ENCODE results near the gene LRMDA. TPM values are rescaled to one million over a fixed set of nuclear protein-coding genes. Genes with fewer than 3 reads are reported as not detected.

Gene LRMDA
- total and polyA plus RNA-seq, 2 donors, result 7.9 to 17.7 TPM

GRCh38 chr10:76459016-76459730, 1027.7 kb downstream of the LRMDA start:
- no peak for DNase-seq (ENCODE audit: extremely low spot score)
- no peak overlapping the region for H3K27ac ChIP-seq (ENCODE audit: low read depth)
- H3K4me1 ChIP-seq (ENCODE audit: insufficient read depth), result no peaks in the 10 kb centered on the region
- no peak overlapping the region for H3K4me3 ChIP-seq (ENCODE audit: low read depth, low read length)
- H3K36me3 ChIP-seq (ENCODE audit: insufficient read depth), result no peaks in the 10 kb centered on the region
- WGBS, result 74% methylated on average over 8 of the region's 8 CpGs

GRCh38 chr10:76461024-76461423, 1029.6 kb downstream of the LRMDA start:
- H3K4me3 ChIP-seq (ENCODE audit: low read depth, low read length), result no peak overlapping the region
- no peaks in the 10 kb centered on the region for H3K36me3 ChIP-seq (ENCODE audit: insufficient read depth)
- WGBS, result 94% methylated on average over 3 of the region's 3 CpGs
- no peaks in the 10 kb centered on the region for H3K4me1 ChIP-seq (ENCODE audit: insufficient read depth)
- no peak for DNase-seq (ENCODE audit: extremely low spot score)
- no peak overlapping the region for H3K27ac ChIP-seq (ENCODE audit: low read depth)

GRCh38 chr10:76463111-76463510, 1031.7 kb downstream of the LRMDA start:
- WGBS, result 75% methylated on average over 1 of the region's 1 CpG
- Histone ChIP-seq H3K27ac (ENCODE audit: low read depth) (no peak overlapping the region), H3K36me3 (ENCODE audit: insufficient read depth) (no peaks in the 10 kb centered on the region), H3K4me3 (ENCODE audit: low read depth, low read length) (no peak overlapping the region), H3K4me1 (ENCODE audit: insufficient read depth) (no peaks in the 10 kb centered on the region)
- no peak for DNase-seq (ENCODE audit: extremely low spot score)

GRCh38 chr10:76466836-76467503, 1035.5 kb downstream of the LRMDA start:
- no peaks in the 10 kb centered on the region for H3K4me1 ChIP-seq (ENCODE audit: insufficient read depth)
- no peaks in the 10 kb centered on the region for H3K36me3 ChIP-seq (ENCODE audit: insufficient read depth)
- WGBS, result 68% methylated on average over 6 of the region's 6 CpGs
- no peak overlapping the region for H3K27ac ChIP-seq (ENCODE audit: low read depth)
- no peak overlapping the region for H3K4me3 ChIP-seq (ENCODE audit: low read depth, low read length)
- no peak for DNase-seq (ENCODE audit: extremely low spot score)

- no peak for DNase-seq (ENCODE audit: extremely low spot score)
- no peak overlapping the region for H3K4me3 ChIP-seq (ENCODE audit: low read depth, low read length)
- H3K27ac ChIP-seq (ENCODE audit: low read depth), result no peak overlapping the region
- H3K4me1 ChIP-seq (ENCODE audit: insufficient read depth), result no peaks in the 10 kb centered on the region
- no peaks in the 10 kb centered on the region for H3K36me3 ChIP-seq (ENCODE audit: insufficient read depth)
Measured at GRCh38 chr10:76469675-76470074, 1038.3 kb downstream of the LRMDA start.

- Histone ChIP-seq H3K36me3 (ENCODE audit: insufficient read depth) (no peaks in the 10 kb centered on the region), H3K27ac (ENCODE audit: low read depth) (no peak overlapping the region), H3K4me1 (ENCODE audit: insufficient read depth) (no peaks in the 10 kb centered on the region), H3K4me3 (ENCODE audit: low read depth, low read length) (no peak overlapping the region)
- DNase-seq (ENCODE audit: extremely low spot score), result no peak
- WGBS, result 91% methylated on average over 5 of the region's 5 CpGs
Measured at GRCh38 chr10:76479103-76479790, 1047.8 kb downstream of the LRMDA start.

GRCh38 chr10:76481178-76481577, 1049.8 kb downstream of the LRMDA start:
- DNase-seq (ENCODE audit: extremely low spot score), result no peak
- WGBS, result 73% methylated on average over 2 of the region's 2 CpGs
- Histone ChIP-seq H3K27ac (ENCODE audit: low read depth) (no peak overlapping the region), H3K4me1 (ENCODE audit: insufficient read depth) (no peaks in the 10 kb centered on the region), H3K4me3 (ENCODE audit: low read depth, low read length) (no peak overlapping the region), H3K36me3 (ENCODE audit: insufficient read depth) (no peaks in the 10 kb centered on the region)

GRCh38 chr10:76487582-76487981, 1056.2 kb downstream of the LRMDA start:
- Histone ChIP-seq H3K4me3 (ENCODE audit: low read depth, low read length) (no peak overlapping the region), H3K27ac (ENCODE audit: low read depth) (no peak overlapping the region), H3K4me1 (ENCODE audit: insufficient read depth) (no peaks in the 10 kb centered on the region), H3K36me3 (ENCODE audit: insufficient read depth) (no peaks in the 10 kb centered on the region)
- no peak for DNase-seq (ENCODE audit: extremely low spot score)
- WGBS, result 97% methylated on average over 1 of the region's 1 CpG

- WGBS, result 97% methylated on average over 1 of the region's 1 CpG
- H3K27ac ChIP-seq (ENCODE audit: low read depth), result no peak overlapping the region
- DNase-seq (ENCODE audit: extremely low spot score), result no peak
Measured at GRCh38 chr10:76488602-76489001, 1057.2 kb downstream of the LRMDA start.

GRCh38 chr10:76491216-76491615, 1059.8 kb downstream of the LRMDA start:
- Histone ChIP-seq H3K4me3 (ENCODE audit: low read depth, low read length) (no peak overlapping the region), H3K4me1 (ENCODE audit: insufficient read depth) (no peaks in the 10 kb centered on the region), H3K36me3 (ENCODE audit: insufficient read depth) (no peaks in the 10 kb centered on the region), H3K27ac (ENCODE audit: low read depth) (no peak overlapping the region)
- DNase-seq (ENCODE audit: extremely low spot score), result no peak

More at GRCh38 chr10:76488602-76489001, 1057.2 kb downstream of the LRMDA start:
- H3K4me1 ChIP-seq (ENCODE audit: insufficient read depth), result no peaks in the 10 kb centered on the region
- no peak overlapping the region for H3K4me3 ChIP-seq (ENCODE audit: low read depth, low read length)
- no peaks in the 10 kb centered on the region for H3K36me3 ChIP-seq (ENCODE audit: insufficient read depth)

GRCh38 chr10:76492026-76492425, 1060.6 kb downstream of the LRMDA start:
- DNase-seq (ENCODE audit: extremely low spot score), result no peak
- Histone ChIP-seq H3K4me1 (ENCODE audit: insufficient read depth) (no peaks in the 10 kb centered on the region), H3K4me3 (ENCODE audit: low read depth, low read length) (no peak overlapping the region), H3K36me3 (ENCODE audit: insufficient read depth) (no peaks in the 10 kb centered on the region), H3K27ac (ENCODE audit: low read depth) (no peak overlapping the region)
- WGBS, result 81% methylated on average over 3 of the region's 3 CpGs

GRCh38 chr10:76492678-76493472, 1061.5 kb downstream of the LRMDA start:
- 93% methylated on average over 5 of the region's 5 CpGs for WGBS
- DNase-seq (ENCODE audit: extremely low spot score), result no peak
- no peak overlapping the region for H3K4me3 ChIP-seq (ENCODE audit: low read depth, low read length)
- H3K27ac ChIP-seq (ENCODE audit: low read depth), result no peak overlapping the region
- H3K4me1 ChIP-seq (ENCODE audit: insufficient read depth), result no peaks in the 10 kb centered on the region
- no peaks in the 10 kb centered on the region for H3K36me3 ChIP-seq (ENCODE audit: insufficient read depth)

GRCh38 chr10:76497666-76498065, 1066.2 kb downstream of the LRMDA start:
- H3K27ac ChIP-seq (ENCODE audit: low read depth), result no peak overlapping the region
- H3K4me3 ChIP-seq (ENCODE audit: low read depth, low read length), result no peak overlapping the region
- H3K36me3 ChIP-seq (ENCODE audit: insufficient read depth), result no peaks in the 10 kb centered on the region
- no peak for DNase-seq (ENCODE audit: extremely low spot score)
- H3K4me1 ChIP-seq (ENCODE audit: insufficient read depth), result no peaks in the 10 kb centered on the region

All from urinary bladder (tissue), 4 donors.